DMS53 (cell line): Measurements from ENCODE around the gene FOXR1.
"Not testable (repeated sequence)": the region's sequence is repeated elsewhere in the genome, so short reads cannot be mapped to it uniquely, and the experiment has no call there.

ENCODE experiments used
- DNase-seq: peaks from one replicate; lab custom pipeline; 2025; lab: John Stamatoyannopoulos, UW

Gene FOXR1

DNA sequence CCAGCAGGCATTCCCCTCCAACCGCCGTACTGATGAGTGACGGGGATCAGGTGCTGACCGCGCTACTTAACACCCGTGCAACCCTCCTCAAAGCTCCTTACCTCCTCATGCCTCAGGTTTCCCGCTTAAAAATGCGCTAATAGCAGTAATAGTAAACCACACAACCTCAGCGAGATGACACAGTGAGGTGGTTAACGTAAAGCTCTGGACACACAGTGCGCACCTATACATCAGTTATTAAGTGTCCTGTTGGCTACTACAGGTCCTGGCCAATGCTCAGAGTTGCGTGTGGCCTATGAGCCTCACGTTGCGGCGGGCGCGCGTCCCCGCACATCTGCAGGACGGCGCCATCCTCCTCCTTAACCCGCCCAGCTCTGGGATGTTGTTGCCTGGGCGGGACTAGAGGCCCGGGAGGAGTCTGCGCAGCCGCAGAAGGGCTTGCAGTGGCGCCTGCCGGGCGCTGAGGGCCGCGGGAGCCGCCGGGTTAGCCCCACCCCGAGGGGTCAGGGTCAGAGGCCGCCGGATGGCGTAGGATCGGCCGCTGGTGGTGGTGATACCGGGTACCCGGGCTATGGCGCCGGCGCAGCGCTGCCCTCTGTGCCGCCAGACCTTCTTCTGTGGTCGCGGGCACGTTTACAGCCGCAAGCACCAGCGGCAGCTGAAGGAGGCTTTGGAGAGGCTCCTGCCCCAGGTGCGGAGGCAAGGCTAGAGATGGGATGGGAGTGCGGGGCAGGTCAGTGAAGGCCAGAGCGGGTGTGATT is 26.2 kb downstream of the FOXR1 start, which contains the start of gene CENATAC:
Gene CENATAC (plus strand): TSS at position 512 of the 761 bp plus-strand sequence. CDS start 60 bp downstream, at position 572.
- DNase-seq = peak; percentile 95

DNA sequence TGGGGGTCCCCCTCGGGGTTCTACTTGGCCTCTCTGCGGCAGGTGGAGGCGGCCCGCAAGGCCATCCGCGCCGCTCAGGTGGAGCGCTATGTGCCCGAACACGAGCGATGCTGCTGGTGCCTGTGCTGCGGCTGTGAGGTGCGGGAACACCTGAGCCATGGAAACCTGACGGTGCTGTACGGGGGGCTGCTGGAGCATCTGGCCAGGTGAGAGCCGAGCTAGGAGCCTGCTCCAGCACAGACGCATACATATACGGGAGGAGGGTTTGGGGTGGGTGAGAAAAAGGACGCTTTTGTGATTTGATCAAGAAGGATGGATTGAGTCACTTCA is 26.8 kb downstream of the FOXR1 start:
- DNase-seq = peak; percentile 67

DNA sequence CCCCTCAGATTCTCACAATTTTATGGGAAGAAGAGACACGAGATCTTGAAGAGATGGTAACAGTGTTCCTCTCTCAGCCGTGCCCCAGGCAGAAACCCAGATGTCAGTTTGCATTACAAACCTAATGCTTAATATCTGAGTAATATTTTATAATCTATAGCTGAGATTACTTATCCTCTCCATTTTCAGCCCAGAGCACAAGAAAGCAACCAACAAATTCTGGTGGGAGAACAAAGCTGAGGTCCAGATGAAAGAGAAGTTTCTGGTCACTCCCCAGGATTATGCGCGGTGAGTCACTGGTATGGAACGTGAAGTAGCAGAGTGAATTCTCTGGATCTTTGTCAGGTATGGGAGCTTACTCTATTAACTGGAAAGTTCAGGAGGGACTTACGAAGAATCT is 27.3 kb downstream of the FOXR1 start:
- peak; percentile 64 for DNase-seq

DNA sequence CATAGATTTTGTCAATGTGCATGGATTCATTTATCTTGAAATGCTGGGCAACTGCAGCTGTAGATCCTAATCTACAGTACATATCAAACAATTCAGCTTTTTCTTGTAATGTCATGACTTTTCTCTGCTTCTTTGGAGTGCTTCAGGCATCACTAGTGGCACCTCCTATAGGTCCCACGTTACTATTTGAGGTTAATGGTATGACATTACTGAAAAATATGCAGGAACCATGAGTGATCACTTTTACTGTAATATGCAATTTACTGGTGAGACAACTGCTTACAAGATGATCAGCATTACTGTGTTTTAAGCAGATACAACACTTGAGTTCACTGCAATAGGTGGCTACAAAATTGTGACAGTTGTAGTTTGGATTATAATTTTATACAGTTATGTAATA is 29.3 kb downstream of the FOXR1 start:
- DNase-seq = no peak

DNA sequence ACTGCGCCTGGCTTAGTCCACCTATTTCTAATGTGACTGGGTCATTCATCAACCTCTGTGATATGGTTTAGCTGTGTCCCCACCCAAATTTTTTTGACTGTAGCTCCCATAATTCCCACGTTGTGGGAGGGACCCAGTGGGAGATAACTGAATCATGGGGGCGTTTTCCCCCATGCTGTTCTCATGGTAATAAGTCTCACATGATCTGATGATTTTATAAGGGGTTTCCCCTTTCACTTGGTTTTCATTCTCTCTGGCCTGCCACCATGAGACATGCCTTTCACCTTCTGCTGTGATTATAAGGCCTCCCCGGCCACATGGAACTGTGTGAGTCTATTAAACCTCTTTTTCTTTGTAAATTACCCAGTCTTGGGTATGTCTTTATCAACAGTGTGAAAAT is 35.1 kb downstream of the FOXR1 start:
- no peak for DNase-seq

GRCh38 chr11:119011476-119012053 is 40.0 kb downstream of the FOXR1 start:
- DNase-seq = no peak

- DNase-seq = no peak
These were observed 41.1 kb downstream of the FOXR1 start for GRCh38 chr11:119012629-119013170.

DNA sequence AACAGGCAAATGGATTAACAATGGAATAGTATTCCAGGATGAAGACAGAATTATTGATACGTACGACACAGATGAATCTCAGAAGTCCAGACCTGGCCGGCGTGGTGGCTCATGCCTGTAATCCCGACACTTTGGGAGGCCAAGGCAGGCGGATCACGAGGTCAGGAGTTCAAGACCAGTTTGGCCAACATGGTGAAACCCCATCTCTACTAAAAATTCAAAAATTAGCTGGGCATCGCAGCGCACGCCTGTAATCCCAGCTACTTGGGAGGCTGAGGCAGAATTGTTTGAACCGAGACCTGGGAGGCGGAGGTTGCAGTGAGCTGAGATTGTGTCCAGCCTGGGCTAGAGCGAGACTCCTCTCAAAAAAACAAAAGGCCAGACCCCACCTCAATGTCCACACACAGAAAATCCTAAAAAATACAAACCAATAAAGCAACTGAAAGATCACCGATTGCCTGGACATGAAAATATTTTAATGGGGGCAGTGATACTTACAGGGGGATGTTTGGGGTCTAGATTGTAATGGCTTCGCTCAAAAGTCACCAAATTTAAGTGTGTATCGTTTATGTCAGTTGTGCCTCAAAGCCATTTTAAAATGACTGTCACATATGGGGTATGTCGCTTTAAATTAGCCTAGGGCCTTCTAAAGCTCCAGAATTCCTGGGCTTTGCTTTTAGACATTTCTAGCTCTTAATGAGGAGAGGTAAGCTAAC is 42.8 kb downstream of the FOXR1 start:
- no peak for DNase-seq

GRCh38 chr11:119015054-119015611 is 43.6 kb downstream of the FOXR1 start:
- DNase-seq = no peak

DNA sequence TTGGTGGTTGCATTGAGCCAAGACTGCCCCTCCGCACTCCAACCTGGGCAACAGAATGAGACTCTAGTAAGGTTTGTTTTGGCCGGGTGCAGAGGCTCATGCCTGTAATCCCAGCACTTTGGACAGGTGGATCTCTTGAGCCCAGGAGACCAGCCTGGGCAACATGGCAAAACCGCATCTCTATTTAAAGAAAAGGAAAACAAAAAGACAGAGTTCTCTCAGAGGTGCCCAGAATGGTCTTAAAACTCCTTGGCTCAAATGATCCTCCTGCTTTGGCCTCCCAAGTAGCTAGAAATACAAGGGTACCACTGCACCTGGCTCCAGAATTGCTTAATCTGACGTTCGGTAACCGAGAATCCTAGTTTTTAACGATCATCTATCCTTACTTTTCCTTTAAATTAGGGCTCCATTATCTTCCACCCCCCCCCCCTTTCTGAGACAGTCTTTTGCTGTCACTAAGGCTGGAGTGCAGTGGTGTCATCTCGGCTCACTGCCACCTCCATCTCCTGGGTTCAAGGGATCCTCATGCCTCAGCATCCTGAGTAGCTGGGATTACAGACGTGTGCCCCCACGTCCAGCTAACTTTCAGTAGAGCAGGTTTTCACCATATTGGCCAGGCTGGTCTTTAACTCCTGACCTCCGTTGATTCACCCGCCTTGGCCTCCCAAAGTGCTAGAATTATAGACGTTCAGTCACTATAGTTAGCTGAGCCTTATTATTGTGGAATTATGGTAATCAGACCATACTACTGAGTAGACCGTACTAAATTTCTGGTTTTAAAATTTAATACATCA is 44.9 kb downstream of the FOXR1 start:
- DNase-seq = no peak

- not testable (repeated sequence) for DNase-seq
These were observed 45.8 kb downstream of the FOXR1 start for GRCh38 chr11:119017377-119017776.

- DNase-seq = peak; percentile 99
These were observed 46.7 kb downstream of the FOXR1 start, which contains the start of the genes RPS25 and TRAPPC4 for GRCh38 chr11:119018074-119018938. Gene RPS25, minus strand, starts transcription at chr11:119018343. Its CDS starts 59 bp downstream, at chr11:119018284. Gene TRAPPC4, plus strand, starts transcription at chr11:119018766. Its CDS starts 30 bp downstream, at chr11:119018796.

GRCh38 chr11:119019996-119020395 is 48.4 kb downstream of the FOXR1 start:
- no peak for DNase-seq

DNA sequence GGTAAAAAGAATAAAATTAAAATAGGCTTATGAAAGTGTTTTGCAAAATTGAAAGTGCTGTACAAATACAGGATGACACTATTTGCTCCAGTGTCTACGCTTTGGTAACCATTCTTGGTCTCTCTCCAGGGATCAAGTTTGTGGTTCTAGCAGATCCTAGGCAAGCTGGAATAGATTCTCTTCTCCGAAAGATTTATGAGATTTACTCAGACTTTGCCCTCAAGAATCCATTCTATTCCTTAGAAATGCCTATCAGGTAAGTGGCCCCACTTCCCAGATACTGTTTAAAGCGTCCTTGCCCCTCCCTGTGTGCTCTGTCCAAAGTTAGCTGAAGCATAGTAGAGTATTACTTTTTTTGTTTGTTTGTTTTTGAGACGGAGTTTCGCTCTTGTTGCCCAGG is 50.1 kb downstream of the FOXR1 start:
- no peak for DNase-seq

GRCh38 chr11:119023741-119024140 is 52.2 kb downstream of the FOXR1 start:
- DNase-seq = no peak

- no peak for DNase-seq
These were observed 53.0 kb downstream of the FOXR1 start for GRCh38 chr11:119024430-119025098.

- DNase-seq = no peak
These were observed 53.5 kb downstream of the FOXR1 start for GRCh38 chr11:119025099-119025473.

- no peak for DNase-seq
These were observed 54.0 kb downstream of the FOXR1 start for GRCh38 chr11:119025541-119025940.

- no peak for DNase-seq
These were observed 54.6 kb downstream of the FOXR1 start for GRCh38 chr11:119025978-119026766.
